Heart right ventricle (tissue), 16 donors: ENCODE data around the gene STX17. TPM values are rescaled to one million over a fixed set of nuclear protein-coding genes. Genes with fewer than 3 reads are reported as not detected.
A peak's percentile ranks its signal among the peaks of the same experiment; 100 is the strongest.

Experiments
- ATAC-seq, 8 donors: fragments of 200-7000 bp; cut with Tn5 transposase; one replicate each; pipeline ENCODE4 v1.9.1; 2020; ENCODE audit warnings: mild to moderate bottlenecking in 8 of 8, moderate library complexity in 8 of 8, moderate number of reproducible peaks in 1 of 8
- DNase-seq, 2 donors: peaks; one replicate each; pipeline ENCODE4 v3.0.0-alpha.2; 2020
- H3K27ac ChIP-seq, 10 donors: fragments of 200-600 bp; sonication (generic) in 2 of 10; one replicate each; pipeline versions ENCODE4 v1.5.0 to v1.8.0; 2020 to 2022; ENCODE audit warnings: mild to moderate bottlenecking in 3 of 10
- H3K27me3 ChIP-seq, 7 donors: fragments of 200-600 bp; one replicate each; pipeline ENCODE4 v1.8.0; 2021 to 2022; ENCODE audit warnings: mild to moderate bottlenecking in 2 of 7
- H3K36me3 ChIP-seq, 9 donors: fragments of 200-600 bp; sonication (generic) in 1 of 9; one replicate each; pipeline versions ENCODE4 v1.5.0 to v1.8.0; 2020 to 2022; ENCODE audit warnings: mild to moderate bottlenecking in 2 of 9
- H3K4me1 ChIP-seq, 9 donors: fragments of 200-600 bp; sonication (generic) in 1 of 9; one replicate each; pipeline versions ENCODE4 v1.5.0 to v1.8.0; 2020 to 2022; ENCODE audit warnings: mild to moderate bottlenecking in 4 of 9
- H3K4me3 ChIP-seq, 10 donors: fragments of 200-600 bp; sonication (generic) in 2 of 10; one replicate each; pipeline versions ENCODE4 v1.5.0 to v1.8.0; 2020 to 2022; ENCODE audit warnings: mild to moderate bottlenecking in 7 of 10, moderate library complexity in 2 of 10
- H3K9me3 ChIP-seq, 11 donors: fragments of 200-600 bp in 10 of 11; sonication (generic) in 2 of 11; one replicate each; pipeline versions ENCODE4 v1.5.0 to v1.8.0; 2013 to 2022; ENCODE audit warnings: mild to moderate bottlenecking in 2 of 11, control low read depth in 1 of 11, moderate library complexity in 1 of 11
- CTCF ChIP-seq, 9 donors: fragments of 200-600 bp; sonication (generic) in 2 of 9; IDR thresholded peaks; one replicate each; pipeline versions ENCODE4 v1.5.0 to v1.8.0; 2021 to 2022; ENCODE audit warnings: antibody characterized with exemption in 9 of 9, mild to moderate bottlenecking in 5 of 9, moderate library complexity in 1 of 9
- WGBS, 2 donors: extraction: QIAGEN DNeasy Blood & Tissue Kit; methylation state at CpG; one replicate each; pipeline ENCODE4 v1.1.7; 2013; ENCODE audit warnings: inconsistent platforms in 1 of 2; 5-methylcytosine and 5-hydroxymethylcytosine counted together
- intact Hi-C, 10 donors: fragments of 100-400 bp; cut with DNase I; formaldehyde crosslinking; loops; one replicate each; pipeline versions ENCODE4 v1.11.1 to v1.14.2; 2022
- polyA plus RNA-seq, 2 donors: library from polyadenylated mRNA; stranded (reverse); fragments of 200-250 nt; gene quantifications; one replicate each; pipeline ENCODE4 v1.2.3, GENCODE V29; 2013
- total RNA-seq, 10 donors: library from RNA; stranded (reverse); fragmentation: NEBNext Ultra II Directional in 3 of 10; extraction: Animal tissue kit (Norgen Biotek cat#: 25700) in 3 of 10; gene quantifications; one replicate each; pipeline versions ENCODE4 v1.2.1 to v1.2.4, GENCODE V29; 2021 to 2023
- donor health status: Arrhythmogenic right ventricular cardiomyopathy.
- donor health status: ischemic (EF 13 %, LVEDD 7.1; RV severe dilation, severe dysfunction).
- donor health status: healthy with polysubstance abuse.
- donor health status: DM: no; HTN: yes; CAD: no.
- donor health status: DM: no; HTN: no; CAD: no.
- donor health status: ischemic (EF 25% LVEDD 6.9; RV normal size, moderate dysfunction).
- donor health status: ischemic (EF 25% LVEDD 5.7; RV mildly dilated, moderate dysfunction).
- donor health status: healthy.
- donor health status: DM: yes; HTN: yes; CAD: no.
- donor health status: Ischemic cardiomyopathy.
- donor health status: ischemic (EF 35%, LVEDD 5.7; RV mildly dilated, moderate dysfunction).
- donor health status: nonischemic (EF 11% LVEDD 7.7; RV severe dilation, severe dysfunction).
- donor health status: DM: yes; HTN: yes; CAD: no.
- donor health status: PGD.
- donor health status: ischemic (EF 29% LVEDD 5.4; RV normal size, mild dysfunction).
- donor health status: nonischemic (EF 23%, LVEDD 6.1; RV moderate dilation, normal function).

Gene STX17
- total and polyA plus RNA-seq, 12 donors = 4.1 to 31.1 (median 23.5) TPM

- H3K36me3 ChIP-seq = peaks cover 0 to 52% (median 12%) of the 10 kb centered on the region in 9 donors
- intact Hi-C loops = no loop called here
- H3K27ac ChIP-seq = no peak overlapping the region
- no peak overlapping the region for H3K4me3 ChIP-seq
- H3K27me3 ChIP-seq = no peaks in the 10 kb centered on the region
- WGBS, 2 donors = 96 to 97% methylated on average over 26 of the region's 26 CpGs
- H3K9me3 ChIP-seq = peaks cover 0 to 25% (median 8%) of the 10 kb centered on the region in 11 donors
- TF ChIP-seq CTCF (IDR thresholded peaks at IDR 0.05) = no peak
- DNase-seq (no peak), ATAC-seq (no peak)
- no peaks in the 10 kb centered on the region for H3K4me1 ChIP-seq
Observed at GRCh38 chr9:99998866-99999265, 92.4 kb downstream of the STX17 start.

GRCh38 chr9:99999797-100000196, 93.3 kb downstream of the STX17 start:
- 99 to 100% methylated on average over 5 of the region's 5 CpGs for WGBS, 2 donors
- no peak for DNase-seq
- intact Hi-C loops = loop anchor here in 3 of 10 donors (10.0 kb wide), 3 partner anchors 185 to 735 kb away; no protein-coding TSS in a partner anchor
- H3K27me3 ChIP-seq = no peaks in the 10 kb centered on the region
- H3K4me3 ChIP-seq = no peak overlapping the region
- peaks cover 0 to 61% (median 13%) of the 10 kb centered on the region in 9 donors for H3K36me3 ChIP-seq
- TF ChIP-seq CTCF (IDR thresholded peaks at IDR 0.05) = no peak
- no peaks in the 10 kb centered on the region for H3K4me1 ChIP-seq
- ATAC-seq = no peak
- peaks cover 0 to 16% (median 2%) of the 10 kb centered on the region in 11 donors for H3K9me3 ChIP-seq
- no peak overlapping the region for H3K27ac ChIP-seq

GRCh38 chr9:100011062-100011681, 104.7 kb downstream of the STX17 start:
- 67% methylated on average over 1 of the region's 1 CpG for whole genome bisulfite sequencing, 2 donors
- Histone ChIP-seq H3K27me3 (no peaks in the 10 kb centered on the region), H3K36me3 (peaks cover 0 to 77% (median 8%) of the 10 kb centered on the region in 9 donors), H3K9me3 (peaks cover 0 to 14% (median 6%) of the 10 kb centered on the region in 11 donors), H3K4me3 (no peak overlapping the region), H3K27ac (no peak overlapping the region), H3K4me1 (no peaks in the 10 kb centered on the region)
- DNase-seq (no peak), ATAC-seq (no peak)
- TF ChIP-seq CTCF (IDR thresholded peaks at IDR 0.05) = peak in 7 of 9 donors; percentile 44 to 64 (median 57)
- intact Hi-C loops = loop anchor here in 3 of 10 donors (5.0 to 10.0 kb wide), 4 partner anchors 206 to 826 kb away; no protein-coding TSS in a partner anchor

GRCh38 chr9:100012279-100012678, 105.8 kb downstream of the STX17 start:
- no peak for TF ChIP-seq CTCF (IDR thresholded peaks at IDR 0.05)
- Histone ChIP-seq H3K9me3 (peaks cover 0 to 14% (median 6%) of the 10 kb centered on the region in 11 donors), H3K4me3 (no peak overlapping the region), H3K4me1 (no peaks in the 10 kb centered on the region), H3K36me3 (peaks cover 0 to 78% (median 6%) of the 10 kb centered on the region in 9 donors), H3K27ac (no peak overlapping the region), H3K27me3 (no peaks in the 10 kb centered on the region)
- DNase-seq (no peak), ATAC-seq (no peak)
- intact Hi-C loops = loop anchor here in 3 of 10 donors (5.0 to 10.0 kb wide), 4 partner anchors 207 to 827 kb away; no protein-coding TSS in a partner anchor
